ENCODE measurements around the gene C10orf143.

The C10orf143 gene

GRCh38 chr10:130015075-130015695 is 95.4 kb downstream of the C10orf143 start:
- H3K4me1 ChIP-seq (ENCODE audit: control insufficient read depth, insufficient read depth, low read length, poor library complexity, severe bottlenecking): peaks cover 10% of the 10 kb centered on the region
- 92 to 94% methylated on average over 18 of the region's 22 CpGs for WGBS, 2 experiments (ENCODE audit: insufficient coverage in 2 of 2)
- H3K36me3 ChIP-seq (ENCODE audit: control insufficient read depth, insufficient read depth, low read length): no peaks in the 10 kb centered on the region
- no peaks in the 10 kb centered on the region for H3K9me3 ChIP-seq (ENCODE audit: control insufficient read depth, low read length)
- H3K27ac ChIP-seq (ENCODE audit: low read depth, low read length, severe bottlenecking): no peak overlapping the region
- no peak overlapping the region for H3K4me3 ChIP-seq (ENCODE audit: extremely low read depth, insufficient read depth, low read length, poor library complexity, severe bottlenecking)

GRCh38 chr10:130014263-130015074 is 96.2 kb downstream of the C10orf143 start:
- no peaks in the 10 kb centered on the region for H3K36me3 ChIP-seq (ENCODE audit: control insufficient read depth, insufficient read depth, low read length)
- no peaks in the 10 kb centered on the region for H3K9me3 ChIP-seq (ENCODE audit: control insufficient read depth, low read length)
- H3K27ac ChIP-seq (ENCODE audit: low read depth, low read length, severe bottlenecking): no peak overlapping the region
- no peak overlapping the region for H3K4me3 ChIP-seq (ENCODE audit: extremely low read depth, insufficient read depth, low read length, poor library complexity, severe bottlenecking)
- 87 to 88% methylated on average over 28 to 32 of the region's 35 CpGs for WGBS, 2 experiments (ENCODE audit: insufficient coverage in 2 of 2)
- H3K4me1 ChIP-seq (ENCODE audit: control insufficient read depth, insufficient read depth, low read length, poor library complexity, severe bottlenecking): peaks cover 10% of the 10 kb centered on the region

All from mesodermal cell (in vitro differentiated cells).